Upper lobe of left lung (tissue), 4 donors: ENCODE data around the gene TMEM121.

Source experiments
- EP300 ChIP-seq, 4 donors: sonication (generic); formaldehyde crosslinking; IDR thresholded peaks; one replicate each; pipeline ENCODE4 v1.5.1; 2017; ENCODE audit warnings: antibody characterized with exemption in 4 of 4, control low read depth in 2 of 4
- TF ChIP-seq, protein P1 (sequence below), 6 experiments: fragments of 450-650 bp in 4 of 6; fragments of 200-600 bp in 2 of 6; sonication (generic) in 2 of 6; IDR thresholded peaks; one replicate each; pipeline ENCODE4 v1.5.1; 2016 to 2019; ENCODE audit warnings: antibody characterized with exemption in 6 of 6

DNA sequence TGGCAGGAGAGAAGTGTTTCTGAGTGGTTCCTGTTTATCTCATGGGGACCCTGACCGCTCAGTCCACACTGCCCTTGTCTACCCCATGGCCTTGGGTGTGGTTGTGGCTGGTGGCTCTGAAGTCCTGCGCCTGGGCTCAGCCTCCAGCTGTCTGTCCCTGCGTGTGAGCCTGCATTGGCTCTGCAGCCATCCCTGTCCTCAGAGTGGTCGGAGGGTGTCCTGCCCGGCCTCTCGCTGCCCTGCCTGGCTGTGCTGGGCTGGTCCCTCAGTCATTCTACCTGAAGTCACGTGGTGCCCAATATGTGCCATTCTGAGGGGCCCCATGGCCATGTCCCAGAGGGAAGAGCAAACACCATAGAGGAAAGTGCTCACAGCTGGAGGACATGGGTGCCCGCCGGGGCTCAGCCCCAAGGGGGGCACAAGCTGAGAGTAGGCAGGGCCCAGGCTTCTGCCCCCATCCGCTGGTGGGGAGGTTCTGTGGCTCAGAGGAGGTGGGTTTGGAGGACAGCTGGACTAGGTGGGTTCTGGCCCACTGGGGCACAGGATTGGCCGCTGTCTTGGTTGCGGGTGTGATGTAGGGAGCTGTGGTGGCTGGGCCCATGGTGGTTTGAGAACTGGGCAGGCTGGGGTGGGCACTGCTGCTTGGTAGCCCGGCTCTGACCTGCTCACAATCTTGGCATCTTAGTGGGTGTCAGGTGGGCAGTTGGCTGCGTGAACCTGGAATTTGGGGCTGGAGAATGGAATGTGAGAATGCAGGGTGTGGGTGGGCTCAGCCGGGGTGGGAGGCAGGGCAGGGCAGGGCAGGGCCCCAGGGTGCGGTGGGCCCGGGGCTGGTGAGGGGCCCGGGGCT lies 23.7 kb upstream of the TMEM121 start:
- TF ChIP-seq, protein P1, sequence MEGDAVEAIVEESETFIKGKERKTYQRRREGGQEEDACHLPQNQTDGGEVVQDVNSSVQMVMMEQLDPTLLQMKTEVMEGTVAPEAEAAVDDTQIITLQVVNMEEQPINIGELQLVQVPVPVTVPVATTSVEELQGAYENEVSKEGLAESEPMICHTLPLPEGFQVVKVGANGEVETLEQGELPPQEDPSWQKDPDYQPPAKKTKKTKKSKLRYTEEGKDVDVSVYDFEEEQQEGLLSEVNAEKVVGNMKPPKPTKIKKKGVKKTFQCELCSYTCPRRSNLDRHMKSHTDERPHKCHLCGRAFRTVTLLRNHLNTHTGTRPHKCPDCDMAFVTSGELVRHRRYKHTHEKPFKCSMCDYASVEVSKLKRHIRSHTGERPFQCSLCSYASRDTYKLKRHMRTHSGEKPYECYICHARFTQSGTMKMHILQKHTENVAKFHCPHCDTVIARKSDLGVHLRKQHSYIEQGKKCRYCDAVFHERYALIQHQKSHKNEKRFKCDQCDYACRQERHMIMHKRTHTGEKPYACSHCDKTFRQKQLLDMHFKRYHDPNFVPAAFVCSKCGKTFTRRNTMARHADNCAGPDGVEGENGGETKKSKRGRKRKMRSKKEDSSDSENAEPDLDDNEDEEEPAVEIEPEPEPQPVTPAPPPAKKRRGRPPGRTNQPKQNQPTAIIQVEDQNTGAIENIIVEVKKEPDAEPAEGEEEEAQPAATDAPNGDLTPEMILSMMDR (IDR thresholded peaks at IDR 0.05), result no peak
- TF ChIP-seq EP300 (IDR thresholded peaks at IDR 0.05), result no peak
